Gastroesophageal sphincter (tissue), 3 donors: ENCODE data around the gene SPIN1.

Experiments
- CTCF ChIP-seq, 4 experiments: fragments of 200-600 bp in 2 of 4; fragments of 450-650 bp in 2 of 4; sonication (generic) in 1 of 4; IDR thresholded peaks; one replicate each; pipeline ENCODE4 v1.5.1; 2017 to 2019; ENCODE audit warnings: antibody characterized with exemption in 4 of 4, mild to moderate bottlenecking in 2 of 4, moderate library complexity in 2 of 4
- POLR2A ChIP-seq, 2 donors: fragments of 450-650 bp; IDR thresholded peaks; one replicate each; pipeline ENCODE4 v1.6.1; 2017; ENCODE audit warnings: antibody characterized with exemption in 2 of 2, mild to moderate bottlenecking in 2 of 2, moderate library complexity in 1 of 2

DNA sequence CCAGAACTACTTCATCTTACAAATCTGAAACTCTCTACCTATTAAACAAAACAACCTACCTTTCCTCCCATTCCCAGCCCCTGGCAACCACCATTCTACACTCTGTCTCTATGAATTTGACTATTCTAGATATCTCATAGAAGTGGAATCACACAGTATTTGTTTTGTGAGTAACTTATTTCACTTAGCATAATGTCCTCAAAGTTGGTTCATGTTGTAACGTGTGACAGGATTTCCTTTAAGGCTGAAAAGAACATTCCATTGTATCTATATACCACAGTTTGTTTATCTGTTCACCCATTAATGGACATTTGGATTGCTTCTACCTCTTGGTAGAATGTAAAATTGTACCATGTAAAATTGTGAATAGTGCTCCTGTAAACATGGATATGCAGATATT lies 76.6 kb downstream of the SPIN1 start:
- no peak for TF ChIP-seq POLR2A (IDR thresholded peaks at IDR 0.05)
- no peak for TF ChIP-seq CTCF (IDR thresholded peaks at IDR 0.05)
